ENCODE results near the gene CRHR1.

- no peak for TF ChIP-seq EZH2 (IDR thresholded peaks at IDR 0.05)
- TF ChIP-seq POLR2AphosphoS5 (IDR thresholded peaks at IDR 0.05; ENCODE audit: borderline replicate concordance, low read depth, low read length), result no peak
These were observed 53.1 kb downstream of the CRHR1 start for GRCh38 chr17:45837187-45837586.
